PC-9 (cell line): ENCODE measurements around the gene PYM1. TPM values are rescaled to one million over a fixed set of nuclear protein-coding genes. Genes with fewer than 3 reads are reported as not detected.

Source experiments
- BruUV-seq: library from RNA; stranded (reverse); fragments of 400-500 nt; replicated peaks from 2 replicates; lab custom pipeline; 2021; lab: Mats Ljungman, UMichigan
- CTCF ChIA-PET: fragments of 300-600 bp; sonication (Branson Sonifier 250); formaldehyde crosslinking; loops from one replicate; lab custom pipeline; 2022; ENCODE audit warnings: antibody characterized with exemption; lab: Charles Lee
- POLR2A ChIA-PET: fragments of 300-600 bp; sonication (Branson Sonifier 250); formaldehyde crosslinking; loops from one replicate; lab custom pipeline; 2022; ENCODE audit warnings: antibody characterized with exemption; ENCODE audit not compliant: unreplicated experiment; lab: Charles Lee
- DNase-seq, 2 experiments: peaks; one replicate each; pipeline versions ENCODE4 v3.0.0 to v3.0.0-alpha.2; 2015 to 2022; ENCODE audit warnings: mixed read lengths in 1 of 2
- H2AFZ ChIP-seq: fragments of 200-600 bp; sonication (generic); 2 replicates; pipeline ENCODE4 v1.8.1; 2017; ENCODE audit warnings: antibody characterized with exemption
- H3F3A ChIP-seq: fragments of 200-600 bp; sonication (generic); 2 replicates; pipeline ENCODE4 v1.8.1; 2017; ENCODE audit warnings: antibody characterized with exemption, mild to moderate bottlenecking, low read depth; ENCODE audit not compliant: insufficient read depth
- H3K27ac ChIP-seq: fragments of 200-600 bp; sonication (generic); 2 replicates; pipeline ENCODE4 v1.6.1; 2016; ENCODE audit warnings: mixed run types
- H3K27me3 ChIP-seq: fragments of 200-600 bp; sonication (generic); 2 replicates; pipeline ENCODE4 v1.6.1; 2016; ENCODE audit warnings: low read depth, mixed run types; ENCODE audit not compliant: insufficient read depth
- H3K36me3 ChIP-seq: fragments of 200-600 bp; sonication (generic); 2 replicates; pipeline ENCODE4 v1.6.1; 2016; ENCODE audit warnings: low read depth, mixed run types
- H3K4me1 ChIP-seq: fragments of 200-600 bp; sonication (generic); replicated peaks from 2 replicates; pipeline ENCODE4 v1.6.1; 2016; ENCODE audit warnings: mixed run types; ENCODE audit not compliant: insufficient read depth
- H3K4me2 ChIP-seq: fragments of 200-600 bp; sonication (generic); 2 replicates; pipeline ENCODE4 v1.6.1; 2017; ENCODE audit warnings: mixed run types
- H3K4me3 ChIP-seq: fragments of 200-600 bp; sonication (generic); 2 replicates; pipeline ENCODE4 v1.6.1; 2016; ENCODE audit warnings: mixed run types
- H3K79me2 ChIP-seq: fragments of 200-600 bp; sonication (generic); 2 replicates; pipeline ENCODE4 v1.6.1; 2017; ENCODE audit warnings: low read depth, mixed run types
- H3K9me2 ChIP-seq: fragments of 200-600 bp; sonication (generic); 2 replicates; pipeline ENCODE4 v1.8.1; 2017; ENCODE audit warnings: mild to moderate bottlenecking; ENCODE audit not compliant: insufficient read depth
- H3K9me3 ChIP-seq: fragments of 200-600 bp; sonication (generic); 2 replicates; pipeline ENCODE4 v1.8.1; 2016; ENCODE audit warnings: low read depth; ENCODE audit not compliant: insufficient read depth
- H4K20me1 ChIP-seq: fragments of 200-600 bp; sonication (generic); 2 replicates; pipeline ENCODE4 v1.8.1; 2017; ENCODE audit not compliant: insufficient read depth
- EZH2 ChIP-seq: fragments of 200-600 bp; sonication (generic); IDR thresholded peaks from 2 replicates; pipeline ENCODE4 v1.8.0; 2017; ENCODE audit warnings: antibody characterized with exemption, low read depth
- intact Hi-C: fragments of 100-400 bp; cut with micrococcal nuclease; formaldehyde crosslinking; loops from one replicate; pipeline ENCODE4 v1.10.0; 2022; ENCODE audit not compliant: unreplicated experiment
- total RNA-seq: library from RNA; stranded (reverse); gene quantifications from 2 replicates; pipeline ENCODE4 v1.2.3, GENCODE V29; 2021
- TF ChIP-seq, protein P1 (sequence below): fragments of 200-600 bp; sonication (generic); conservative IDR thresholded peaks from 2 replicates; pipeline ENCODE4 v1.6.1; 2017; ENCODE audit warnings: mixed run types, antibody characterized with exemption, mild to moderate bottlenecking, moderate library complexity

The PYM1 gene
- total RNA-seq, 1 experiment from 2014 or later, result 54.0 TPM

GRCh38 chr12:55931780-55932550 lies 4.3 kb upstream of the PYM1 start:
- DNase-seq, result peak in 1 of 2 experiments; percentile 39
- Histone ChIP-seq H4K20me1 (peaks cover 6% of the 10 kb centered on the region; the same call in 1 of the 2 replicates), H3F3A (peaks cover 77% of the 10 kb centered on the region), H3K4me1 (peaks cover 59% of the 10 kb centered on the region), H3K27ac (peak overlapping the region; percentile 80), H3K27me3 (no peaks in the 10 kb centered on the region), H2AFZ (peak overlapping the region; percentile 93), H3K79me2 (peaks cover 32% of the 10 kb centered on the region), H3K36me3 (no peaks in the 10 kb centered on the region), H3K9me2 (no peaks in the 10 kb centered on the region), H3K4me3 (peak overlapping the region; percentile 78), H3K4me2 (peak overlapping the region; percentile 96), H3K9me3 (no peaks in the 10 kb centered on the region)
- no TSS peak for BruUV-seq
- CTCF ChIA-PET, result interaction anchor here (0.5 to 1.0 kb wide), 4 partner anchors 7 to 114 kb away, joined by 3 to 8 read pairs (median 5); partner anchors contain the start of gene ORMDL2
- intact Hi-C loops, result loop anchor here (1.0 to 2.0 kb wide), 2 partner anchors 8 to 41 kb away; no protein-coding TSS in a partner anchor
- TF ChIP-seq EZH2, result no peak
- TF ChIP-seq, protein P1, sequence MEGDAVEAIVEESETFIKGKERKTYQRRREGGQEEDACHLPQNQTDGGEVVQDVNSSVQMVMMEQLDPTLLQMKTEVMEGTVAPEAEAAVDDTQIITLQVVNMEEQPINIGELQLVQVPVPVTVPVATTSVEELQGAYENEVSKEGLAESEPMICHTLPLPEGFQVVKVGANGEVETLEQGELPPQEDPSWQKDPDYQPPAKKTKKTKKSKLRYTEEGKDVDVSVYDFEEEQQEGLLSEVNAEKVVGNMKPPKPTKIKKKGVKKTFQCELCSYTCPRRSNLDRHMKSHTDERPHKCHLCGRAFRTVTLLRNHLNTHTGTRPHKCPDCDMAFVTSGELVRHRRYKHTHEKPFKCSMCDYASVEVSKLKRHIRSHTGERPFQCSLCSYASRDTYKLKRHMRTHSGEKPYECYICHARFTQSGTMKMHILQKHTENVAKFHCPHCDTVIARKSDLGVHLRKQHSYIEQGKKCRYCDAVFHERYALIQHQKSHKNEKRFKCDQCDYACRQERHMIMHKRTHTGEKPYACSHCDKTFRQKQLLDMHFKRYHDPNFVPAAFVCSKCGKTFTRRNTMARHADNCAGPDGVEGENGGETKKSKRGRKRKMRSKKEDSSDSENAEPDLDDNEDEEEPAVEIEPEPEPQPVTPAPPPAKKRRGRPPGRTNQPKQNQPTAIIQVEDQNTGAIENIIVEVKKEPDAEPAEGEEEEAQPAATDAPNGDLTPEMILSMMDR, result no peak
- POLR2A ChIA-PET, result interaction anchor here (0.6 to 1.1 kb wide), 6 partner anchors 42 to 290 kb away, joined by 3 to 9 read pairs (median 4); partner anchors contain the start of genes DNAJC14, ORMDL2, RAB5B and RNF41

GRCh38 chr12:55931317-55931779 lies 3.7 kb upstream of the PYM1 start:
- Histone ChIP-seq H3K4me1 (peaks cover 54% of the 10 kb centered on the region), H3K79me2 (peaks cover 37% of the 10 kb centered on the region), H3F3A (peaks cover 76% of the 10 kb centered on the region), H3K36me3 (no peaks in the 10 kb centered on the region), H2AFZ (peak overlapping the region; percentile 93), H3K9me2 (no peaks in the 10 kb centered on the region), H3K27me3 (no peaks in the 10 kb centered on the region), H3K9me3 (no peaks in the 10 kb centered on the region), H3K27ac (peak overlapping the region; percentile 56), H3K4me2 (peak overlapping the region; percentile 96), H4K20me1 (peaks cover 6% of the 10 kb centered on the region; the same call in 1 of the 2 replicates), H3K4me3 (peak overlapping the region; percentile 78)
- BruUV-seq, result no TSS peak
- POLR2A ChIA-PET, result interaction anchor here (0.6 to 1.1 kb wide), 5 partner anchors 42 to 291 kb away, joined by 3 to 9 read pairs (median 6); partner anchors contain the start of genes DNAJC14, ORMDL2, RAB5B and RNF41
- TF ChIP-seq, protein P1, result no peak
- TF ChIP-seq EZH2, result no peak
- DNase-seq, result no peak
- CTCF ChIA-PET, result interaction anchor here (0.5 to 1.0 kb wide), 4 partner anchors 8 to 113 kb away, joined by 3 to 8 read pairs (median 5); partner anchors contain the start of gene ORMDL2
- intact Hi-C loops, result loop anchor here (1.0 to 2.0 kb wide), 2 partner anchors 9 to 41 kb away; no protein-coding TSS in a partner anchor

DNA sequence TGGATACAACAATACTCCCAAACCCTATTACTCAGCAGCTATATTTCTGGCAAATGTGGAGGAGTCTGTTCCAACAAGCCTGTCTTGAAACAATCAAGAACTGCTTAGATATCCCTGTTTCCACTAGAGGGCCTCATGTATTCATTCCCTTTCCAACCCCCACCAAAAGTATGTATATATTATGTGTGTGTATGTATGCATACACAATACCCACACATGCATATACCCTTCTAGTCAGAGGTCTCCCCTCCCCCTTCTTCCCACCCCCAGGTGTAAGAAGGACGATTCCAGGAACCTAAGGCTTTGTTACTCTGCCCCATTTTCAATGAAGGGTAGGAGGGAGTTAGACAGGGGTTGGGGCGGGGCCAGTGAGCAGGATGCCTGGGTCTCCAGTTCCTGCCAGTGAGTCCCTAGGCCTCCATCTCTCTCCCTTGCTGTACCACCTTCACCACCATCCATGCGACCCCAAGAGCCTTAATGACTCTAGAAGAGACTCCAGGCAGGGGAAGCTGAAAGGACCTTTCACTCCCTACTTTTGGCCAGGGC lies 3.1 kb upstream of the PYM1 start, which contains the start of gene DGKA:
DGKA (plus strand) TSS at position 392 of the 546 bp plus-strand sequence. CDS start 5,342 bp downstream, outside the sequence.
- H3K9me2 ChIP-seq, result no peaks in the 10 kb centered on the region
- no TSS peak for BruUV-seq
- peak within 1 kb of the TSS; percentile 78 for H3K4me3 ChIP-seq
- peak within 1 kb of the TSS; percentile 93 for H2AFZ ChIP-seq
- H4K20me1 ChIP-seq, result peaks cover 6% of the 10 kb centered on the region; the same call in 1 of the 2 replicates
- CTCF ChIA-PET, result interaction anchor here (0.6 to 0.7 kb wide), 6 partner anchors 9 to 192 kb away, joined by 3 to 6 read pairs (median 4); partner anchors contain the start of genes ORMDL2, RAB5B and SARNP
- H3K27me3 ChIP-seq, result no peaks in the 10 kb centered on the region
- DNase-seq, result peak; percentile 34 to 59
- POLR2A ChIA-PET, result interaction anchor here (0.9 kb wide), 1 partner anchor 113 kb away, joined by 8 read pairs; the partner anchor contains the start of genes ORMDL2 and SARNP
- intact Hi-C loops, result loop anchor here (1.0 to 2.0 kb wide), 2 partner anchors 9 to 42 kb away; no protein-coding TSS in a partner anchor
- H3K27ac ChIP-seq, result peak within 1 kb of the TSS; percentile 56
- peaks cover 58% of the 10 kb centered on the region for H3K4me1 ChIP-seq
- H3K9me3 ChIP-seq, result no peaks in the 10 kb centered on the region
- peaks cover 81% of the 10 kb centered on the region for H3F3A ChIP-seq
- no peaks in the 10 kb centered on the region for H3K36me3 ChIP-seq
- peaks cover 43% of the 10 kb centered on the region for H3K79me2 ChIP-seq
- peak within 1 kb of the TSS; percentile 98 for H3K4me2 ChIP-seq
- no peak for TF ChIP-seq EZH2
- TF ChIP-seq, protein P1, result peak; percentile 77
